ENCODE results near the gene ZNF107. TPM values are rescaled to one million over a fixed set of nuclear protein-coding genes. Genes with fewer than 3 reads are reported as not detected.

The ZNF107 gene
- total and polyA plus RNA-seq, 2 of the 13 experiments (the other 11 are each of a cell fraction or from before 2014, with no cell fraction given) = 2.5 to 5.4 TPM

DNA sequence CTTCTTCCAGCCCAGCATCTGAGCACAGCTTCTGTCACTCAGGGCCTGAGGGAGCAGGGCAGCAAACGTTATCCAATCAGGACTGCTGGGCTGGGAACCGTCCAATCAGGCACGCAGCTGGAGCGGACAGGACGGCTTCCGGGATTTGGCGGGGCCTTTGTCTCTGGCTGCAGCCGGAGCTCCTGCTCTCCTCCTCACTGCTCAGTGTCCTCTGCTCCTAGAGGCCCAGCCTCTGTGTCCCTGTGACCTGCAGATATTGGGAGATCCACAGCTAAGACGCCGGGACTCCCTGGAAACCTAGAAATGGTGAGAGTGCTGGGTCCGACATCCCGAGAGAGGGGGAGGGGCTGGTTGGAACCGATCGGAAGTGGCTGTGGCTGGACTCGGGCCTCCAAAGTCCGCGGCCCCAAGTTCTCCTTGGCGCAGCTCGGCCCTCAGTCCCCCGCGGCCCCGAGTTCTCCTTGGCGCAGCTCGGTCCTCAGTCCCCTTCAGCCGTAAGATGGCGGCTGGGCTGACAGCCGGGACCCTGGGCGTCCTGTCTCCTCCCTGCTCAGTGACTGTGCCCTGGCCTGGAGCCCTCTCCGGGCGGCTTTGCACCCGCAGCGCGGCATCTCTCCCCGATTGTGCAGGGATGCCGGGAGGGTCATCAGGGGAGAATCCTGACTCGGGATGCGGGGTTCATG is at the start of gene ZNF107 (continued):
- TF ChIP-seq, protein P1, sequence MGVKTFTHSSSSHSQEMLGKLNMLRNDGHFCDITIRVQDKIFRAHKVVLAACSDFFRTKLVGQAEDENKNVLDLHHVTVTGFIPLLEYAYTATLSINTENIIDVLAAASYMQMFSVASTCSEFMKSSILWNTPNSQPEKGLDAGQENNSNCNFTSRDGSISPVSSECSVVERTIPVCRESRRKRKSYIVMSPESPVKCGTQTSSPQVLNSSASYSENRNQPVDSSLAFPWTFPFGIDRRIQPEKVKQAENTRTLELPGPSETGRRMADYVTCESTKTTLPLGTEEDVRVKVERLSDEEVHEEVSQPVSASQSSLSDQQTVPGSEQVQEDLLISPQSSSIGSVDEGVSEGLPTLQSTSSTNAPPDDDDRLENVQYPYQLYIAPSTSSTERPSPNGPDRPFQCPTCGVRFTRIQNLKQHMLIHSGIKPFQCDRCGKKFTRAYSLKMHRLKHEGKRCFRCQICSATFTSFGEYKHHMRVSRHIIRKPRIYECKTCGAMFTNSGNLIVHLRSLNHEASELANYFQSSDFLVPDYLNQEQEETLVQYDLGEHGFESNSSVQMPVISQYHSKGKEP (CRISPR knock-in tag; IDR thresholded peaks at IDR 0.05) = no peak
- TF ChIP-seq ZNF563 (CRISPR knock-in tag; IDR thresholded peaks at IDR 0.05) (no peak; the same call in 1 of the 2 replicates), RFXANK (CRISPR knock-in tag; IDR thresholded peaks at IDR 0.05) (no peak), ZNF136 (CRISPR knock-in tag; IDR thresholded peaks at IDR 0.05; ENCODE audit: low read depth) (no peak), ZNF652 (CRISPR knock-in tag; IDR thresholded peaks at IDR 0.05; ENCODE audit: borderline replicate concordance, low read depth) (no peak), ETV6 (CRISPR knock-in tag; conservative IDR thresholded peaks at IDR 0.05) (no peak), NCOR1 (IDR thresholded peaks at IDR 0.05; ENCODE audit: borderline replicate concordance, low read length) (no peak), FOSL1 (CRISPR knock-in tag; IDR thresholded peaks at IDR 0.05; ENCODE audit: borderline replicate concordance) (no peak), ZNF10 (CRISPR knock-in tag; IDR thresholded peaks at IDR 0.05; ENCODE audit: borderline replicate concordance, low read depth) (no peak), ZNF143 (CRISPR knock-in tag; IDR thresholded peaks at IDR 0.05) (no peak), RARG (CRISPR knock-in tag; IDR thresholded peaks at IDR 0.05; ENCODE audit: low read depth) (no peak), ZNF253 (CRISPR knock-in tag; IDR thresholded peaks at IDR 0.05; ENCODE audit: borderline replicate concordance) (no peak), GATA4 (IDR thresholded peaks at IDR 0.05; ENCODE audit: borderline replicate concordance, low read depth) (no peak), AHR (CRISPR knock-in tag; IDR thresholded peaks at IDR 0.05) (no peak; the same call in 1 of the 2 replicates), ZKSCAN8 (CRISPR knock-in tag; IDR thresholded peaks at IDR 0.05; ENCODE audit: borderline replicate concordance) (no peak), ZNF350 (CRISPR knock-in tag; IDR thresholded peaks at IDR 0.05; ENCODE audit: borderline replicate concordance, low read depth) (peak; percentile 46; the same call in 1 of the 2 replicates)
- TF ChIP-seq, protein P2, sequence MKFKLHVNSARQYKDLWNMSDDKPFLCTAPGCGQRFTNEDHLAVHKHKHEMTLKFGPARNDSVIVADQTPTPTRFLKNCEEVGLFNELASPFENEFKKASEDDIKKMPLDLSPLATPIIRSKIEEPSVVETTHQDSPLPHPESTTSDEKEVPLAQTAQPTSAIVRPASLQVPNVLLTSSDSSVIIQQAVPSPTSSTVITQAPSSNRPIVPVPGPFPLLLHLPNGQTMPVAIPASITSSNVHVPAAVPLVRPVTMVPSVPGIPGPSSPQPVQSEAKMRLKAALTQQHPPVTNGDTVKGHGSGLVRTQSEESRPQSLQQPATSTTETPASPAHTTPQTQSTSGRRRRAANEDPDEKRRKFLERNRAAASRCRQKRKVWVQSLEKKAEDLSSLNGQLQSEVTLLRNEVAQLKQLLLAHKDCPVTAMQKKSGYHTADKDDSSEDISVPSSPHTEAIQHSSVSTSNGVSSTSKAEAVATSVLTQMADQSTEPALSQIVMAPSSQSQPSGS (CRISPR knock-in tag; IDR thresholded peaks at IDR 0.05) = peak; percentile 49; the same call in 1 of the 2 replicates
- TF ChIP-seq, protein P3, sequence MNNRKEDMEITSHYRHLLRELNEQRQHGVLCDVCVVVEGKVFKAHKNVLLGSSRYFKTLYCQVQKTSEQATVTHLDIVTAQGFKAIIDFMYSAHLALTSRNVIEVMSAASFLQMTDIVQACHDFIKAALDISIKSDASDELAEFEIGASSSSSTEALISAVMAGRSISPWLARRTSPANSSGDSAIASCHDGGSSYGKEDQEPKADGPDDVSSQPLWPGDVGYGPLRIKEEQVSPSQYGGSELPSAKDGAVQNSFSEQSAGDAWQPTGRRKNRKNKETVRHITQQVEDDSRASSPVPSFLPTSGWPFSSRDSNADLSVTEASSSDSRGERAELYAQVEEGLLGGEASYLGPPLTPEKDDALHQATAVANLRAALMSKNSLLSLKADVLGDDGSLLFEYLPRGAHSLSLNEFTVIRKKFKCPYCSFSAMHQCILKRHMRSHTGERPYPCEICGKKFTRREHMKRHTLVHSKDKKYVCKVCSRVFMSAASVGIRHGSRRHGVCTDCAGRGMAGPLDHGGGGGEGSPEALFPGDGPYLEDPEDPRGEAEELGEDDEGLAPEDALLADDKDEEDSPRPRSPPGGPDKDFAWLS (CRISPR knock-in tag; IDR thresholded peaks at IDR 0.05; ENCODE audit: borderline replicate concordance) = no peak
- TF ChIP-seq, protein P4, sequence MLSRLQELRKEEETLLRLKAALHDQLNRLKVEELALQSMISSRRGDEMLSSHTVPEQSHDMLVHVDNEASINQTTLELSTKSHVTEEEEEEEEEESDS (CRISPR knock-in tag; IDR thresholded peaks at IDR 0.05; ENCODE audit: borderline replicate concordance) = no peak
- TF ChIP-seq, protein P5, sequence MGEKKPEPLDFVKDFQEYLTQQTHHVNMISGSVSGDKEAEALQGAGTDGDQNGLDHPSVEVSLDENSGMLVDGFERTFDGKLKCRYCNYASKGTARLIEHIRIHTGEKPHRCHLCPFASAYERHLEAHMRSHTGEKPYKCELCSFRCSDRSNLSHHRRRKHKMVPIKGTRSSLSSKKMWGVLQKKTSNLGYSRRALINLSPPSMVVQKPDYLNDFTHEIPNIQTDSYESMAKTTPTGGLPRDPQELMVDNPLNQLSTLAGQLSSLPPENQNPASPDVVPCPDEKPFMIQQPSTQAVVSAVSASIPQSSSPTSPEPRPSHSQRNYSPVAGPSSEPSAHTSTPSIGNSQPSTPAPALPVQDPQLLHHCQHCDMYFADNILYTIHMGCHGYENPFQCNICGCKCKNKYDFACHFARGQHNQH (CRISPR knock-in tag; IDR thresholded peaks at IDR 0.05) = 0 out of 2 replicates have a peak, but pooled peaks have one; percentile 15
- TF ChIP-seq, protein P6, sequence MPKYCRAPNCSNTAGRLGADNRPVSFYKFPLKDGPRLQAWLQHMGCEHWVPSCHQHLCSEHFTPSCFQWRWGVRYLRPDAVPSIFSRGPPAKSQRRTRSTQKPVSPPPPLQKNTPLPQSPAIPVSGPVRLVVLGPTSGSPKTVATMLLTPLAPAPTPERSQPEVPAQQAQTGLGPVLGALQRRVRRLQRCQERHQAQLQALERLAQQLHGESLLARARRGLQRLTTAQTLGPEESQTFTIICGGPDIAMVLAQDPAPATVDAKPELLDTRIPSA (CRISPR knock-in tag; IDR thresholded peaks at IDR 0.05; ENCODE audit: borderline replicate concordance) = no peak
